ENCODE measurements around the gene SMIM45.

Gene SMIM45

DNA sequence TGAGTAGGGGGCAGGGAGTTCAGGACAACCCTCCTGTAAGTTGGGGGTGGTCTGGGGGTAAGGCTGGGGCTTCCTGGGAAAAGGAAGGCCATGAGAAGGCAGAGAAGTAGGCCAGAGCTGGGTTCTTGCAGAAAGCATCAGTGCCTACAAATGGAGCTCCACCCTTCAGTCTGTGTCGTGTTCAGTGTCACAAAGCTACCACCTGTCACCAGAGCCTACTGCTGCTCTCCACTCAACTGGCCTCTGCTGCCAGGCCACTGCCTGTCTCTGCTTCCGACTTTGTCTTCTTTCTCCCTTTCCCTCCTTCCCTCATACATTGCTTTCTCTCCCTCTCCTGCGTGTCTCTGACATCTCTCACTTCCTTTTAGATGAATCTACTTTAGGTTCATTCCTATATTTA is 43.3 kb downstream of the SMIM45 start:
- DNase-seq (ENCODE audit: low spot score in 2 of 2) = peak in 1 of 2 donors; percentile 42
- 68 to 80% methylated on average over 3 of the region's 3 CpGs for WGBS, 2 donors
- no peak overlapping the region for H3K4me3 ChIP-seq (ENCODE audit: low read depth, poor library complexity, severe bottlenecking)
- intact Hi-C loops (cut with DNase I; ENCODE audit: low total_unique reads) = no loop called here
- TF ChIP-seq, protein P1, sequence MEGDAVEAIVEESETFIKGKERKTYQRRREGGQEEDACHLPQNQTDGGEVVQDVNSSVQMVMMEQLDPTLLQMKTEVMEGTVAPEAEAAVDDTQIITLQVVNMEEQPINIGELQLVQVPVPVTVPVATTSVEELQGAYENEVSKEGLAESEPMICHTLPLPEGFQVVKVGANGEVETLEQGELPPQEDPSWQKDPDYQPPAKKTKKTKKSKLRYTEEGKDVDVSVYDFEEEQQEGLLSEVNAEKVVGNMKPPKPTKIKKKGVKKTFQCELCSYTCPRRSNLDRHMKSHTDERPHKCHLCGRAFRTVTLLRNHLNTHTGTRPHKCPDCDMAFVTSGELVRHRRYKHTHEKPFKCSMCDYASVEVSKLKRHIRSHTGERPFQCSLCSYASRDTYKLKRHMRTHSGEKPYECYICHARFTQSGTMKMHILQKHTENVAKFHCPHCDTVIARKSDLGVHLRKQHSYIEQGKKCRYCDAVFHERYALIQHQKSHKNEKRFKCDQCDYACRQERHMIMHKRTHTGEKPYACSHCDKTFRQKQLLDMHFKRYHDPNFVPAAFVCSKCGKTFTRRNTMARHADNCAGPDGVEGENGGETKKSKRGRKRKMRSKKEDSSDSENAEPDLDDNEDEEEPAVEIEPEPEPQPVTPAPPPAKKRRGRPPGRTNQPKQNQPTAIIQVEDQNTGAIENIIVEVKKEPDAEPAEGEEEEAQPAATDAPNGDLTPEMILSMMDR (IDR thresholded peaks at IDR 0.05) = no peak
- no peak for TF ChIP-seq POLR2A (IDR thresholded peaks at IDR 0.05)

DNA sequence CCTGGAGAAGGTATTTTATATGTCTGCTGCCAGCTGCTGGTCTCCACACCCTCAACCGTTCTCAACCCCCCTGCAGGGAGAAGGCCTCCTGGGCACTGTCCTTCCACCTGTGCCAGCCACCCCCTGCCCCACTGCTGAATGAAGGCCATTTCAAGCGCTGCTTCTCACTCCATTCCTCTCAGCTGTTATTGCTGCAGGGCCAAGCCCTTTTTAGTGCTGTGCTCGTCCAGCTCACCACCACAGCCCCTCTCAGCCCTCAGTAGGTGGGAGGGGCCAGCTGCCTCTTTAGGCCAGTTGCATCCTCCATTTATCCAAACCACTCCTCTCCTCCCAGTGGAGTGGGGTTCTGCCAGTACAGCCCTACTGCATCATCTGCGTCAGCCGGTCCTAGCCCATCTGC is 44.9 kb downstream of the SMIM45 start:
- intact Hi-C loops (cut with DNase I; ENCODE audit: low total_unique reads) = no loop called here
- 89 to 91% methylated on average over 5 of the region's 5 CpGs for WGBS, 2 donors
- TF ChIP-seq, protein P1 (IDR thresholded peaks at IDR 0.05) = no peak
- no peak for TF ChIP-seq POLR2A (IDR thresholded peaks at IDR 0.05)
- H3K4me3 ChIP-seq (ENCODE audit: low read depth, poor library complexity, severe bottlenecking) = no peak overlapping the region
- no peak for DNase-seq (ENCODE audit: low spot score in 2 of 2)

DNA sequence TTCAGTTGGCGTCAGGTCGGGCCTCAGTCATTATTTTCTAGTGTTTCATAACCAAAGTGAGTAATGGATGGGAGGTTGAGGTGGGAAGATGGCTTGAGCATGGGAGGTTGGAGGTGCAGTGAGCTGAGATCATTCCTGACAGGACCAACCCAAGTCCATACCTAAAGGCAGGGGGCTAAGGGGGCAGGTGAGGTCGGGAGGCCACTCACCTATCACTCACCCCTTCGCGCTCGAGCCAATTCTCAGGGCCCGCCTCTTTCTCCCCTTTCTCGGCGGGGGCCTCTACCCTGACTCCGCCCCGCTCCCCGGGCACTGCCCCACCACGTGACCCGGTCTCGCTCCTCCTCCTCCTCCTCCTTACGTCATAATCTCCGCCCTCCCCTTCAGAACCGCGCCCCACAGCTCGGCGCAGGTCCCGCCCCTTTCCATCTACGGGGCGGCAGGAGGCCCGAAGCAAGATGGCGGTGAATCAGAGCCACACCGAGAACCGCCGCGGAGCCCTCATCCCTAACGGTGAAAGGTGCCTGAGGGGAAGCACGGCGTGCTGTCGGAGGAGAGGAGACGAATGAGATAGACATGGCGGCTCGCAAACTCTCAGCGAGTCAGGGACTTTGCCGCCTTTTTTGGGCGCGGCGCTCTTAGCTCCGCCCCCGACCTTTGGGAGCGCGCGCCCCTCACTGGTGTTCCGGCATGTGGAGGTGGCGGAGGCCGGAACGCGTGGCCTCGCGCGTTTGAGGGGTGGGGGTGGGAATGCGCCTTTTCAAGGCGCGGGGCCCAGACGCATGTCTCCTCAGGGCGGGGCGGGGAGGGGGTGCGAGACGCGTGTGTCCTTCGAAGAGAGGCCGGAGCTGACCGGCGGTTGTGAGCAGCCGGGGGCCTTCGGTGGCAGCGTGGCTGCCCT is 46.7 kb downstream of the SMIM45 start, which contains the start of gene WBP2NL:
Gene WBP2NL (plus strand): TSS at position 428 of the 901 bp plus-strand sequence. CDS start 31 bp downstream, at position 459.
- peak in 1 of 2 donors; percentile 26 for TF ChIP-seq POLR2A (IDR thresholded peaks at IDR 0.05)
- TF ChIP-seq, protein P1 (IDR thresholded peaks at IDR 0.05) = no peak
- peak; percentile 81 to 95 for DNase-seq (ENCODE audit: low spot score in 2 of 2)
- intact Hi-C loops (cut with DNase I; ENCODE audit: low total_unique reads) = no loop called here
- WGBS, 2 donors = 31 to 39% methylated on average over 60 to 67 of the region's 71 CpGs
- peak within 1 kb of the TSS; percentile 33 for H3K4me3 ChIP-seq (ENCODE audit: low read depth, poor library complexity, severe bottlenecking)

DNA sequence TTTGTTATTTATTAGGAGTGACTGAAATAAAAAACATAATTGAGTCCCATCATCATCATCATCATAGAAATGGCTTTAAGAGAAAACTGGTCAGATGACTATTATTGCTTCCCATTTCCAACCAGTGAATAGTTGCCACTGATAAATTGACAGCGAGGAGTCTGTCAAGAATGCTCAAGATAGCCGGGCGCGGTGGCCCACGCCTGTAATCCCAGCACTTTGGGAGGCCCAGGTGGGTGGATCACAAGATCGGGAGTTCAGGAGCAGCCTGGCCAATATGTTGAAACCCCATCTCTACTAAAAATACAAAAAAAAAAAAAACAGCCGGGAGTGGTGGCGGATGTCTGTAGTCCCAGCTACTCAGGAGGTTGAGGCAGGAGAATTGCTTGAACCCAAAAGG is 48.5 kb downstream of the SMIM45 start:
- TF ChIP-seq, protein P1 (IDR thresholded peaks at IDR 0.05) = no peak
- no peak for TF ChIP-seq POLR2A (IDR thresholded peaks at IDR 0.05)
- intact Hi-C loops (cut with DNase I; ENCODE audit: low total_unique reads) = no loop called here
- DNase-seq (ENCODE audit: low spot score in 2 of 2) = peak in 1 of 2 donors; percentile 28
- H3K4me3 ChIP-seq (ENCODE audit: low read depth, poor library complexity, severe bottlenecking) = no peak overlapping the region
- 95 to 98% methylated on average over 8 of the region's 8 CpGs for WGBS, 2 donors

DNA sequence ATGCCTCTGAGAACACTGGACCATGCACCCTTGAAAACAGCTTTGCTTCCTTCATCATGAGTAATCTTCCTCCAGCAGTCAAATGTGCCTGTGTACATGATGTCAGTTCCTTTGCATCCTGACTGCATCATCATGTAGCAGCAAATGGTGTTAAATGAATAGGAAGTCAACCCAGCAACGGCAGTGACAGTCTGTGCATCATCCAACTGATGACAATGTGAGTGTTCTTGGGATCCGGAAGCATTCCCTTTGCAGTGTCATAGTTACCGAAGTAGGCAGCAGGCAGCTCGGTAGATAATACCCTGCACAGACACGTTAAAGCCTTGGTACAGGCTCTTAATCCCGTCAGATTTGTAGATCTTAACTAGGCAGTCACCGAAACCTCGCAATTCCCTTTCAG is 49.2 kb downstream of the SMIM45 start:
- TF ChIP-seq, protein P1 (IDR thresholded peaks at IDR 0.05) = no peak
- no peak for TF ChIP-seq POLR2A (IDR thresholded peaks at IDR 0.05)
- no peak for DNase-seq (ENCODE audit: low spot score in 2 of 2)
- H3K4me3 ChIP-seq (ENCODE audit: low read depth, poor library complexity, severe bottlenecking) = no peak overlapping the region
- intact Hi-C loops (cut with DNase I; ENCODE audit: low total_unique reads) = no loop called here
- WGBS, 2 donors = 75 to 78% methylated on average over 8 of the region's 8 CpGs
